ENCODE results near the gene CYP4F8.

GRCh38 chr19:15652559-15653278 lies 37.7 kb downstream of the CYP4F8 start:
- TF ChIP-seq CTCF (IDR thresholded peaks at IDR 0.05) (no peak), MLX (CRISPR knock-in tag; IDR thresholded peaks at IDR 0.05) (no peak), ELF4 (CRISPR knock-in tag; IDR thresholded peaks at IDR 0.05; ENCODE audit: low read depth) (no peak), AFF4 (CRISPR knock-in tag; IDR thresholded peaks at IDR 0.05; ENCODE audit: borderline replicate concordance) (no peak), NFE2L1 (CRISPR knock-in tag; IDR thresholded peaks at IDR 0.05) (no peak), SP1 (CRISPR knock-in tag; conservative IDR thresholded peaks at IDR 0.05) (no peak), FOXK1 (CRISPR knock-in tag; IDR thresholded peaks at IDR 0.05) (no peak), ZNF532 (CRISPR knock-in tag; IDR thresholded peaks at IDR 0.05; ENCODE audit: borderline replicate concordance) (no peak), ZNF317 (CRISPR knock-in tag; IDR thresholded peaks at IDR 0.05; ENCODE audit: borderline replicate concordance, low read depth) (no peak), MAX (CRISPR knock-in tag; IDR thresholded peaks at IDR 0.05) (no peak), ATF6 (CRISPR knock-in tag; IDR thresholded peaks at IDR 0.05) (no peak), JUN (CRISPR knock-in tag; IDR thresholded peaks at IDR 0.05) (no peak), CREB1 (CRISPR knock-in tag; IDR thresholded peaks at IDR 0.05) (no peak), RELA (CRISPR knock-in tag; IDR thresholded peaks at IDR 0.05; ENCODE audit: borderline replicate concordance) (no peak)

Data from WTC11 (cell line).